EL (cell line): ENCODE data around the gene ANKRD30B.
"Not testable (repeated sequence)": the region's sequence is repeated elsewhere in the genome, so short reads cannot be mapped to it uniquely, and the experiment has no call there.

Experiments
- DNase-seq: peaks from one replicate; pipeline ENCODE4 v3.0.0-alpha.2; 2016

The ANKRD30B gene

DNA sequence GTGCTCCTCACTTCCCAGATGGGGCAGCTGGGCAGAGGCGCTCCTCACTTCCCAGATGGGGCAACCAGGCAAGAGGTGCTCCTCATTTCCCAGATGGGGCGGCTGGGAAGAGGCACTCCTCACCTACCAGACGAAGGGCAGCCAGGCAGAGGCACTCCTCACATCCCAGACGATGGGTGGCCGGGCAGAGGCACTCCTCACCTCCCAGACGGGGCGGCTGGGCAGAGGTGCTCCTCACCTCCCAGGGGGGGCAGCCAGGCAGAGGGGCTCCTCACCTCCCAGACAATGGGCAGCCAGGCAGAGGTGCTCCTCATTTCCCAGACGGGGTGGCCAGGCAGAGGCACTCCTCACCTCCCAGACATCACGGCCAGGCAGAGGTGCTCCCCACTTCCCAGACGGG is 110.5 kb downstream of the ANKRD30B start:
- not testable (repeated sequence) for DNase-seq

DNA sequence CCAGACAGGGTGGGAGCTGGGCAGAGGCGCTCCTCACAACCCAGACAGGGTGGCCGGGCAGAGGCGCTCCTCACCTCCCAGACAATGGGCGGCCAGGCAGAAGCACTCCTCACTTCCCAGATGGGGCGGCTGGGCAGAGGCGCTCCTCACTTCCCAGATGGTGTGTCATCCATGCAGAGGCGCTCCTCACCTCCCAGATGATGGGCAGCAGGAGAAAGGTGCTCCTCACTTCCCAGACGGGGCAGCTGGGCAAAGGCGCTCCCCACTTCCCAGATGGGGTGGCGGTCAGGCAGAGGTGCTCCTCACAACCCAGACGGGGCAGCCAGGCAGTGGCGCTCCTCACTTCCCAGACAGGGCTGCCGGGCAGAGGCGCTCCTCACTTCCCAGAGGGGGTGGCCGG is 112.0 kb downstream of the ANKRD30B start:
- not testable (repeated sequence) for DNase-seq

GRCh38 chr18:14866426-14866825 is 118.5 kb downstream of the ANKRD30B start:
- DNase-seq = not testable (repeated sequence)

GRCh38 chr18:14867988-14868387 is 120.0 kb downstream of the ANKRD30B start:
- not testable (repeated sequence) for DNase-seq

DNA sequence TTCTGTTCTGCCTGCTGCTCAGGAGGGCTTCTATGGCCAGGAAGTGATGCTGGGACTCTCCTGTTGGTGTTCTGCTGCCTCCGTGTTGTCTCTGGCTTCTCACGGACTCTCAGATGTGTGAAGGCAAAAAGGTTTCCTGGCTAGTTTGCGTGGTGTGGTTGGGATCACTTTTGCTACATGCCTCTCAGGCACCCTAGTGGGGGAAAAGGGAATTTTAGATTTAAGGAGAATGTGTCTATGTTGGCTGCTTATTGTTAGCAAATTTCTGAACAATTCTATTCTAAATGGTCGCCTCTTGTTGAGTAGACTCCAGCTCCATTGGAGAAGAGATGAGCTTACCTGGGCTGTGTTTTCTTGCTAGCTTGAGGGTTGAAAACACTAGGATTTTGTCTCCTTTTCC is 120.9 kb downstream of the ANKRD30B start:
- not testable (repeated sequence) for DNase-seq

- not testable (repeated sequence) for DNase-seq
These were observed 130.9 kb downstream of the ANKRD30B start for GRCh38 chr18:14878826-14879225.

DNA sequence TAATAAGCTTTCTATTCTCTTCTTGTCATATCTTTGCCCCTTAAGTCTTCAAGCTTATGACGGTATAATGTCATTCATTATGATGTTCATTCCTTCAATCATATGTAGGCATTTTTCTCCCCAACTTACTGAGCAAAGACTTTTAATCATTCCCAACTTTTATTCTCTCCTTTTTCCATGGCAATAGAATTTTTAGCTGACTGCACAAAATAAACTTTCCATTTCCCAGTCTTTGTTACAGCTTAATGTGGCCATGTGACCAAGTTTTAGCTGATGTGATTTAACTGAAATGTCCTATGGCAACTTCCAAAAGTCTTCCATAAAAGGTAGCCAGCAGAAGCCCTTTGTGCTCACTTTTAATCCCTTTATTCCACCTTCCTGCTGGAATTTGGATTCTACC is 152.5 kb downstream of the ANKRD30B start:
- no peak for DNase-seq
